GM19328 (cell line): ENCODE results near the gene NFAT5.

ENCODE experiments used
- ATAC-seq: cut with Tn5 transposase; IDR thresholded peaks from one replicate; pipeline ENCODE4 v1.9.1; 2021; ENCODE audit warnings: mild to moderate bottlenecking, moderate library complexity; ENCODE audit not compliant: unreplicated experiment

The NFAT5 gene

GRCh38 chr16:69701452-69701851 is 135.7 kb downstream of the NFAT5 start:
- no peak for ATAC-seq

GRCh38 chr16:69701866-69702265 is 136.1 kb downstream of the NFAT5 start:
- no peak for ATAC-seq

- no peak for ATAC-seq
Measured at GRCh38 chr16:69703638-69704037, 137.9 kb downstream of the NFAT5 start.

GRCh38 chr16:69706256-69706974 is 140.6 kb downstream of the NFAT5 start:
- ATAC-seq = no peak

- ATAC-seq = no peak
Measured at GRCh38 chr16:69706975-69707340, 141.2 kb downstream of the NFAT5 start.

GRCh38 chr16:69707920-69708683 is 142.3 kb downstream of the NFAT5 start:
- ATAC-seq = no peak

- no peak for ATAC-seq
Measured at GRCh38 chr16:69709456-69710084, 143.8 kb downstream of the NFAT5 start.

GRCh38 chr16:69711115-69711740 is 145.5 kb downstream of the NFAT5 start:
- no peak for ATAC-seq

GRCh38 chr16:69712277-69712676 is 146.5 kb downstream of the NFAT5 start:
- no peak for ATAC-seq

- no peak for ATAC-seq
Measured at GRCh38 chr16:69712914-69713581, 147.3 kb downstream of the NFAT5 start.

- no peak for ATAC-seq
Measured at GRCh38 chr16:69717066-69717465, 151.3 kb downstream of the NFAT5 start.

- ATAC-seq = no peak
Measured at GRCh38 chr16:69718111-69718764, 152.5 kb downstream of the NFAT5 start.

- ATAC-seq = no peak
Measured at GRCh38 chr16:69720822-69721430, 155.2 kb downstream of the NFAT5 start.

GRCh38 chr16:69721441-69721957 is 155.7 kb downstream of the NFAT5 start:
- no peak for ATAC-seq

- no peak for ATAC-seq
Measured at GRCh38 chr16:69724414-69724873, 158.7 kb downstream of the NFAT5 start.

GRCh38 chr16:69724981-69725479 is 159.3 kb downstream of the NFAT5 start:
- no peak for ATAC-seq

- ATAC-seq = no peak
Measured at GRCh38 chr16:69725480-69726312, 159.9 kb downstream of the NFAT5 start.

- peak; percentile 97 for ATAC-seq
Measured at GRCh38 chr16:69726313-69727060, 160.7 kb downstream of the NFAT5 start, which contains the start of gene NQO1. TSS of gene NQO1 (minus strand) at chr16:69726560. CDS start at chr16:69726439, 121 bp downstream.
